ENCODE measurements around the gene TMEM185A.
"Not testable (repeated sequence)": the region's sequence is repeated elsewhere in the genome, so short reads cannot be mapped to it uniquely, and the experiment has no call there.

The TMEM185A gene

DNA sequence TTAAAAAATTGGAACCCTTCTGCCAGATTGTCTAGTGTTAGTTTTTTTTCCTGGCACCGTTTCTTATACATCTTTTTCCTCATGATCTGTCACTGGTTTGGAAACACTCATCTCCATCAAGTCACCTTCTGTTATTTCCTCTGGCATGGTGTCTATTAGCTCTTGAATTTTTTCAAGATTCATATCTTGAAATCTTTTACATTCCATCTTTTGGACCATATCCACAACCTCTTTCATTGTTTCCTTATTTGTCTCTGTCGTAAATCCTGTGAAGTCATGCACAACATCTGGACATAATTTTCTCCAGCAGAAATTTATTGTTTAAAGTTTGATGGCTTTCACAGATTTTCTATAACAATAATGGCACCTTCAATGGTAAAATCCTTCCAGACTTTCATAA lies 10.2 kb upstream of the TMEM185A start:
- DNase-seq (ENCODE audit: insufficient read length) (no peak), FAIRE-seq (no peak)
- TF ChIP-seq POLR2A (IDR thresholded peaks at IDR 0.05; ENCODE audit: low read depth, low read length) (no peak), POLR2AphosphoS5 (IDR thresholded peaks at IDR 0.05; ENCODE audit: low read depth, low read length) (no peak), TAF1 (IDR thresholded peaks at IDR 0.05; ENCODE audit: borderline replicate concordance, low read depth, low read length) (no peak)

DNA sequence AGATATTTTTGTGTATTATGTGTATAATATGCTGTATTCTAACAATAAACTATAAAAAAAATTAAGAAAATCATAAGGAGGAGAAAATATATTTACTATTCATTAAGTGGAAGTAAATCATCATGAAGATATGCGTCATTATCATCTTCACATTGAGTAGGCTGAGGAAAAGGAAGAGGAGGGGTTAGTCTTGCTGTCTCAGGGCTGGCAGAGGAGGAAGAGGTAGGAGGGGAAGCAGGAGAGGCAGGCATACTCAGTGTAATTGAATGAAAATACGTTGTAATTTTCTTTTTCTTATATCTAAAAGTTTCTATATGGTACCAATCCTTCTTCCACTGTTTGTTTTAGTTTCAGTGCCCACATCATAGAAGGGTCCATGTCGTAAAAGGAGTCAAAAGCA lies 9.8 kb upstream of the TMEM185A start:
- FAIRE-seq, result no peak
- TF ChIP-seq POLR2A (IDR thresholded peaks at IDR 0.05; ENCODE audit: low read depth, low read length) (no peak), TAF1 (IDR thresholded peaks at IDR 0.05; ENCODE audit: borderline replicate concordance, low read depth, low read length) (no peak), POLR2AphosphoS5 (IDR thresholded peaks at IDR 0.05; ENCODE audit: low read depth, low read length) (no peak)

DNA sequence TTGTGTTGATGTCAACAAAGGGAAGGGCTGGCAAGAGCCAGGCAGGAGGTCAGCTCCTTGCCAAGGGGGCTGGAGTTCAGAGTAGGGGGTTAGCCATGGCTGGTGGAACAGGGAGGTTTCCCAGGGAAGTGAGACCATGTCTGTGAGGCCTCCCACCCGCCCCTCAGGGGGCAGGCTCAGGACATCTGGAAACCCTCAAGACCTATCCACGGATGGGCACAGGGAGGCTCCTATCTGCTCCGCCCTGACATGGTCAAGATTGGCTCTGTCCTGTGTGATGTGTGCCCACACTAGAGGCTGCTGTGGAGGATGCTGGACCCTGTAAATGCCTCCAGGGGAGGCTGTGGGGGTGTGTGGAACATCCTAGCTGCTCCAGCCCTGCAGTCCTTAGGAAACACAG lies 8.0 kb upstream of the TMEM185A start:
- TF ChIP-seq TAF1 (IDR thresholded peaks at IDR 0.05; ENCODE audit: borderline replicate concordance, low read depth, low read length), result no peak
- TF ChIP-seq POLR2A (IDR thresholded peaks at IDR 0.05; ENCODE audit: low read depth, low read length), result no peak
- TF ChIP-seq POLR2AphosphoS5 (IDR thresholded peaks at IDR 0.05; ENCODE audit: low read depth, low read length), result no peak
- DNase-seq (ENCODE audit: insufficient read length) (no peak), FAIRE-seq (no peak)

More for the DNA sequence above, 9.8 kb upstream of the TMEM185A start:
- DNase-seq (ENCODE audit: insufficient read length), result no peak

DNA sequence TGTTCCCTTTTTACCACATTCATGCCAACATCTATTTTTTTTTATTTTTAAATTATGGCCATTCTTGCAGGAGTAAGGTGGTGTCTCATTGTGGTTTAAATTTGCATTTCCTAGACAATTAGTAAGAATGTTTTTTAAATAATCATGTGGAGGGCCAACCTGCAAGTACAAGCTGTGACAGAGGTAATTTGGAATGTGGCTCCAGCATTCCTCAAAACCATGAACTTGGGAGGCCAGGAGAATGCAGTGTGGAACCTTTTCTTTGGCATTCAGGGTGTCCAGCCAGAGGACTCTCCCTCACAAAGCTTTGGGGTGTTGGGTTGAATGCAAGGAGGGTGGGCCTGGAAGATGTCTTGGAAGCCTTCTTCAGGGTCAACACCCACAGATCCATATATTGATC lies 7.3 kb upstream of the TMEM185A start:
- TF ChIP-seq POLR2AphosphoS5 (IDR thresholded peaks at IDR 0.05; ENCODE audit: low read depth, low read length) (no peak), POLR2A (IDR thresholded peaks at IDR 0.05; ENCODE audit: low read depth, low read length) (no peak), TAF1 (IDR thresholded peaks at IDR 0.05; ENCODE audit: borderline replicate concordance, low read depth, low read length) (no peak)
- no peak for DNase-seq (ENCODE audit: insufficient read length)
- no peak for FAIRE-seq

DNA sequence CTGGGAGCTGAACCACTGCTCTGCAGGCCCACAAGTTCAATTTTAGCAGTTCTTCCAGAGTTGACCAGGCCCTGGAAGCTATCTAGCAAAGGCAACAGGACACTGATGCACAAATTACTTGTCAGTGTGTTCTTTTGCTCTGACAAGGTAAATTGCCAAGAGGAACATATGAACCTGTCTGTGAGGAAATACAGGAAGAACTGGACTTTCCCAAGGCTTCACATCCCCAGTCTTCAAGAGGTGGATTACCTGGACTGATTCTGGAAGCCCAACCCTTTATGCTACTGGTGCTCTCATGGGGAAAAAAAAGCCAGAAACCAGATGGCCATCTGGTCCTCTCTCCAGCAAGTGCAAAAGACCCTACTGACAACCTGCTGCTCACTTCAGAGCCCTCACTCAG lies 1.9 kb upstream of the TMEM185A start:
- DNase-seq (ENCODE audit: insufficient read length) (no peak), FAIRE-seq (no peak)
- no peak for TF ChIP-seq POLR2A (IDR thresholded peaks at IDR 0.05; ENCODE audit: low read depth, low read length)
- no peak for TF ChIP-seq TAF1 (IDR thresholded peaks at IDR 0.05; ENCODE audit: borderline replicate concordance, low read depth, low read length)
- TF ChIP-seq POLR2AphosphoS5 (IDR thresholded peaks at IDR 0.05; ENCODE audit: low read depth, low read length), result no peak

DNA sequence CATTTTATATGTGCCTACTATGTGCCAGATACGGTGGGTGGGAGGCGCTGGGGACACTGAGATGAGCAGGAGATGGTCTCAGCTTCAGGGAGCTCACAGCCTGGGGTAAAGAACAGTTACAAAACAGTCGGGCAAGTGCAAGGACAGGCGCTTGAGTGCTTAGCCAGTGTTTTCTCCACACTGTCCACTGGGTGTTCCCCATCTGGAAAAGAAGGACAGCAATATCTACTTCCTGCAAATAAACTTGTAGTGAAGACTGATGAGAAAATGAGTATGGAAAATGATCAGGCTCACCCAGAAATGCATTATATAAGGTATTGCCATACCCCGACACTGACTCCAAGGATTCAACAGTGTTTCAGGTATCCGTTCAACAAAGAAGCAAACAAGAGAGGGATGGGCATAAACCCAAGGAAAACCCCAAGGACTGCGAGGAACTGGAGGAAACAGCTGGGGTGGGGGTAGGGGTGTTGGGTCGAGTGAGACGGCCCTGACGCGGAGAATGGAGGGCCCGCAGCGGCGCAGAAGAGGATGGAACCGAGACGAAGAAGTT lies 835 bp downstream of the TMEM185A start:
- FAIRE-seq (peak; percentile 36), DNase-seq (ENCODE audit: insufficient read length) (no peak)
- no peak for TF ChIP-seq POLR2AphosphoS5 (IDR thresholded peaks at IDR 0.05; ENCODE audit: low read depth, low read length)
- no peak for TF ChIP-seq TAF1 (IDR thresholded peaks at IDR 0.05; ENCODE audit: borderline replicate concordance, low read depth, low read length)
- no peak for TF ChIP-seq POLR2A (IDR thresholded peaks at IDR 0.05; ENCODE audit: low read depth, low read length)

DNA sequence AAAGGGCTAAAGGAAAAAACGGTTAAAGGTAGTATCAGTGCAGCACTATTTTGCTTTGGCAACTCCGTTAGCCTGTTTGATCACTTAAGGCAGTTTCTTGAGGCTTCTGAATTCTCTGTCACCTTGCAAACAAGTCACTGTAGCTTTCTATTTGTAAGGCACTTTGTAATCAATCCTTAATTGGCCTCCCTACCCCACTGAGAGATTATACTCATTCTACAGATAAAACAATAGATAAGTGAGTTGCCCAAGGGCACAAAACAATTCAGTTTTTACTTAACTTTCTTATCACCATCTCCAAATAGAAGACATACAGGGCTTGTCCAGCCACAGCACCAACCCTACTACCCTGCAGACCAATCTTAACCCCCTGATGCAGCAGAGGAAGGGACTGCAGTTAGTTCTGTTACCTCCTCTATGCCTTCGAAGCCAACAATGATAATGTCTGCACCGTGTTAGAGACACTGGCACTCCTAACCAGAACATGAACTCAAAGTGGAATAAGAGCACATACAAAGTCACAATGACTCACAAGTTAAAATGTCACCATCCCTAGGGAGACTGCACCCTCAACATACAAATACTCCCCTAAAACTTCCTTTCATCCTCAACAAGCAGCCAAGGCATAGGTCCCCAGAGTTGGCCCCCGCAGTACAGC lies 1.7 kb downstream of the TMEM185A start:
- FAIRE-seq (peak; percentile 38), DNase-seq (ENCODE audit: insufficient read length) (no peak)
- TF ChIP-seq POLR2A (IDR thresholded peaks at IDR 0.05; ENCODE audit: low read depth, low read length) (no peak), POLR2AphosphoS5 (IDR thresholded peaks at IDR 0.05; ENCODE audit: low read depth, low read length) (no peak), TAF1 (IDR thresholded peaks at IDR 0.05; ENCODE audit: borderline replicate concordance, low read depth, low read length) (no peak)

DNA sequence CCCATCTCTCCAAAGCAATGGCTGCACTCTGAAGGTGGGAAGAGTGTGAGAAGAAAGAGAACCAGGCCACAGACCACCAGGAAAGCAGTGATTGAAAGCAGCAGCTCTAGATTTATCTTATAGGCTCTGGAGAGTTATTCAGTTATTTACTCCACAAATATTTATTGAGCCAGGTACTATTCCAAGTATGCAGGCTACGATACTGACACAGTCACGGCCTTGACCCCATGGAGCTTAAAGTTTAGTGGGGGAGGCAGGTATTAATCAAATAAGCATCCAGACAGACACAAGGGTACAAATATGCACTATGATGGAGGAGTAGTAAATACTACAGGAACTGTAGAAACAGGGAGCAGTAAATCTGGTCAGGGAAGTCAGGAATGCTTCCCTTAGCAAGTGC lies 2.8 kb downstream of the TMEM185A start:
- TF ChIP-seq TAF1 (IDR thresholded peaks at IDR 0.05; ENCODE audit: borderline replicate concordance, low read depth, low read length) (no peak), POLR2A (IDR thresholded peaks at IDR 0.05; ENCODE audit: low read depth, low read length) (no peak), POLR2AphosphoS5 (IDR thresholded peaks at IDR 0.05; ENCODE audit: low read depth, low read length) (no peak)
- FAIRE-seq, result no peak
- DNase-seq (ENCODE audit: insufficient read length), result no peak

DNA sequence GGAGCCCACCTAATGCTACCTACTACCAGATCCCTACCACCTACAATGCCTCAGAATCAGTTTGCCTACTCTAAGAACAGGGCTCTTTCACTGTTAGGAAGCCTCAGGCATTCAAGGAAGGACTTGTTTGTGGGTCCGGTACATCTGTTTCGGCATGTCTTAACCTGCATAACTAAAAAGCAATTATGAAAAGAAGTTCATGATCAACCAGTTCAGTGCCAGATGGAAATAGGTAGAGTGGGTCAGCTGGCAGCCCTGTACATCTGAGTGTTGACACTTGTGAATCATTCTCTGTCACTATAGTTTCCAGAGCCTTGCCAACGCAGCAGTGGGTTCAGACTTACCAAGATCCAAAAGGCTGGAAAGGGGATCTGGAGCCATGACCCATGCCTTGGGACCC lies 3.3 kb downstream of the TMEM185A start:
- no peak for TF ChIP-seq POLR2A (IDR thresholded peaks at IDR 0.05; ENCODE audit: low read depth, low read length)
- no peak for TF ChIP-seq TAF1 (IDR thresholded peaks at IDR 0.05; ENCODE audit: borderline replicate concordance, low read depth, low read length)
- no peak for TF ChIP-seq POLR2AphosphoS5 (IDR thresholded peaks at IDR 0.05; ENCODE audit: low read depth, low read length)
- DNase-seq (ENCODE audit: insufficient read length) (no peak), FAIRE-seq (no peak)

DNA sequence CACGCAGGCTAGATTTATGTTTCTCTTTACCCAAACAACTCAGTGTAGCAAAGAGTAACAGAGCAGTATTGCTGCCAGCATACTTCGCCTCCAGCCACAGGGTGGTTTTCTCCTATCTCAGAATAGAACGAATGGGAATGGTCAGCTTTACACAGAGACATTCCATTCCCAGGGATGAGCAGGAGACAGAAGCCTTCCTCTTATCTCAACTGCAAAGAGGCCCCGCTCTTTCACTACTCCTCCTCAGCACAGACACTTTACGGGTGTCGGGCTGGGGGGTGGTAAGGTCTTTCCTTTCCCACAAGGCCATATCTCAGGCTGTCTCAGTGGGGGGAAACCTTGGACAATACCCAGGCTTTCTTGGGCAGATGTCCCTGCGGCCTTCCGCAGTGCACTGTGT lies 4.8 kb downstream of the TMEM185A start:
- not testable (repeated sequence) for FAIRE-seq

DNA sequence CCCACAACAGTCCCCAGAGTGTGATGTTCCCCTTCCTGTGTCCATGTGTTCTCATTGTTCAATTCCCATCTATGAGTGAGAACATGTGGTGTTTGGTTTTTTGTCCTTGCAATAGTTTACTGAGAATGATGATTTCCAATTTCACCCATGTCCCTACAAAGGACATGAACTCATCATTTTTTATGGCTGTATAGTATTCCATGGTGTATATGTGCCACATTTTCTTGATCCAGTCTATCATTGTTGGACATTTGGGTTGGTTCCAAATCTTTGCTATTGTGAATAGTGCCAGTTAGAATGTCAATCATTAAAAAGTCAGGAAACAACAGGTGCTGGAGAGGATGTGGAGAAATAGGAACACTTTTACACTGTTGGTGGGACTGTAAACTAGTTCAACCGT lies 11.9 kb downstream of the TMEM185A start:
- FAIRE-seq; DNase-seq (ENCODE audit: insufficient read length): not testable (repeated sequence)

More for the DNA sequence above, 4.8 kb downstream of the TMEM185A start:
- DNase-seq (ENCODE audit: insufficient read length), result not testable (repeated sequence)

DNA sequence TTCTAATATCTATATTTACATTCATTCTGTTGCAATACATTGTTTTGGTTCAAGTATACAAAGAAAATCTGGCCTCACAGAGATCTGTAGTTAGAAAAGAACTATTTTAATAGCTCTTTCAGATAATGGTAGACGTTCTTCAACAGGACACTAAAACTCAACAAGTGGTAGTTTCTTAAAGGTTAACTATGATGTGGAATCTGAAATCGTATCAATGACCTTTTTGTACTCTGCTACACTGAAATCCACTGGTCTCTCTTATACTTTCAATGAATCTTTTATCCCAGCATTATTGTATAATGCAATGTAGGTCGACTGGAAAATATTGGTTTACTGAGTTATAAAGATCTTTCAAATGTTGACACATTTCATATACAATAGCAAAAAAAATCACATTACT lies 12.7 kb downstream of the TMEM185A start:
- FAIRE-seq (no peak), DNase-seq (ENCODE audit: insufficient read length) (no peak)
- TF ChIP-seq POLR2AphosphoS5 (IDR thresholded peaks at IDR 0.05; ENCODE audit: low read depth, low read length), result no peak
- no peak for TF ChIP-seq TAF1 (IDR thresholded peaks at IDR 0.05; ENCODE audit: borderline replicate concordance, low read depth, low read length)
- TF ChIP-seq POLR2A (IDR thresholded peaks at IDR 0.05; ENCODE audit: low read depth, low read length), result no peak

Measured in GM12892 (cell line).